Neural progenitor cell (in vitro differentiated cells): ENCODE results near the gene LIG1. TPM values are rescaled to one million over a fixed set of nuclear protein-coding genes. Genes with fewer than 3 reads are reported as not detected.

ENCODE experiments used
- DNase-seq: peaks from one replicate; pipeline ENCODE4 v3.0.0-alpha.2; 2016; ENCODE audit warnings: low spot score
- H2AFZ ChIP-seq: fragments of 200-600 bp; sonication (generic); replicated peaks from 2 replicates; pipeline ENCODE4 v1.6.1; 2016; ENCODE audit warnings: antibody characterized with exemption
- H3F3A ChIP-seq: fragments of 200-600 bp; sonication (generic); 2 replicates; pipeline ENCODE4 v1.6.1; 2016; ENCODE audit warnings: antibody characterized with exemption, low read depth
- H3K27ac ChIP-seq: fragments of 200-600 bp; sonication (generic); 2 replicates; pipeline ENCODE4 v1.5.1; 2016; ENCODE audit warnings: mild to moderate bottlenecking
- H3K27me3 ChIP-seq: fragments of 200-600 bp; sonication (generic); 2 replicates; pipeline ENCODE4 v1.6.1; 2016; ENCODE audit warnings: mild to moderate bottlenecking, moderate library complexity
- H3K36me3 ChIP-seq: fragments of 200-600 bp; sonication (generic); 2 replicates; pipeline ENCODE4 v1.5.1; 2016
- H3K4me1 ChIP-seq: fragments of 200-600 bp; sonication (generic); 2 replicates; pipeline ENCODE4 v1.6.1; 2016; ENCODE audit warnings: mixed run types
- H3K4me2 ChIP-seq: fragments of 200-600 bp; sonication (generic); 2 replicates; pipeline ENCODE4 v1.6.1; 2016
- H3K4me3 ChIP-seq: fragments of 200-600 bp; sonication (generic); 2 replicates; pipeline ENCODE4 v1.5.1; 2016
- H3K79me2 ChIP-seq: fragments of 200-600 bp; sonication (generic); 2 replicates; pipeline ENCODE4 v1.6.1; 2016; ENCODE audit warnings: low read depth
- H3K9ac ChIP-seq: fragments of 200-600 bp; sonication (generic); 2 replicates; pipeline ENCODE4 v1.6.1; 2016
- H3K9me3 ChIP-seq: fragments of 200-600 bp; sonication (generic); 2 replicates; pipeline ENCODE4 v1.5.1; 2016; ENCODE audit warnings: low read depth
- H4K20me1 ChIP-seq: fragments of 200-600 bp; sonication (generic); 2 replicates; pipeline ENCODE4 v1.6.1; 2016; ENCODE audit warnings: low read depth
- H3K27ac Mint-ChIP-seq: 3 replicates; pipeline ENCODE4 v1.8.0; 2021; ENCODE audit warnings: mixed read lengths
- H3K27me3 Mint-ChIP-seq: 2 replicates; pipeline ENCODE4 v1.8.0; 2022; ENCODE audit warnings: low read depth, mild to moderate bottlenecking, inconsistent platforms, moderate library complexity, mixed read lengths; ENCODE audit not compliant: insufficient read depth
- H3K36me3 Mint-ChIP-seq: 3 replicates; pipeline ENCODE4 v1.8.0; 2021; ENCODE audit warnings: mixed read lengths
- H3K4me1 Mint-ChIP-seq: 3 replicates; pipeline ENCODE4 v1.8.0; 2021; ENCODE audit warnings: mixed read lengths
- H3K4me3 Mint-ChIP-seq: 3 replicates; pipeline ENCODE4 v1.8.0; 2021; ENCODE audit warnings: mild to moderate bottlenecking, moderate library complexity, mixed read lengths
- H3K9me3 Mint-ChIP-seq: 3 replicates; pipeline ENCODE4 v1.8.0; 2020; ENCODE audit warnings: mixed read lengths
- EZH2 ChIP-seq: fragments of 200-600 bp; sonication (generic); IDR thresholded peaks from 2 replicates; pipeline ENCODE4 v1.6.1; 2017; ENCODE audit warnings: antibody characterized with exemption, mild to moderate bottlenecking, moderate library complexity
- EZH2phosphoT487 ChIP-seq: fragments of 200-600 bp; sonication (generic); IDR thresholded peaks from 2 replicates; pipeline ENCODE4 v1.6.1; 2017; ENCODE audit warnings: antibody characterized with exemption
- total RNA-seq: library from RNA; depleted of rRNA; stranded (reverse); fragments of >200 nt; gene quantifications from 2 replicates; pipeline ENCODE4 v1.2.3, GENCODE V29; 2015; ENCODE audit warnings: low replicate concordance
- TF ChIP-seq, protein P1 (sequence below): fragments of 200-600 bp; sonication (generic); IDR thresholded peaks from 2 replicates; pipeline ENCODE4 v1.5.1; 2017; ENCODE audit warnings: antibody characterized with exemption, mild to moderate bottlenecking

The LIG1 gene
- total RNA-seq, 1 donor from 2014 or later: 40.0 TPM

DNA sequence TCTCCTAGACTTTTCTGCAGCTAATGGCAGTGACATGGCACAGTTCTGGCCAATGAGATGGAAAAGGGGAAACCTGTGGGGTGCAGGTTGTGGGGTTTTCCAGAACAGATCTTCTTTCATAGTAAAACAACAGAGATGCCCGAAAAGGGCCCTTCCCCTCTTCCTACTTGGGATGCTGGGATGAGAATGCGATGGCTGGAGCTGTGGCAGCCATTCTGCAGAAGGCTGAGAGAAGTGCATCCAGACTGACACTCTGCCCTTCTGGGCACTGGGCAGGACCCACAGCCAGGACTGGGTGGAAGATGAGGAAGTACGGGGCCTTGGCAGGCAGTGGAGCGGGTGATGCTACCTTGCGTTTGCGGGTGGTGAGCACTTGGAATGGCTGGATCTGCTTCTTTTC, 42.6 kb downstream of the LIG1 start:
- Mint-ChIP-seq H3K9me3 (no peaks in the 10 kb centered on the region), H3K4me1 (peaks cover 13% of the 10 kb centered on the region), H3K4me3 (no peak overlapping the region), H3K27ac (no peak overlapping the region), H3K27me3 (no peaks in the 10 kb centered on the region), H3K36me3 (peaks cover 48% of the 10 kb centered on the region)
- no peak overlapping the region for H3K27ac ChIP-seq
- no peak overlapping the region for H3K9ac ChIP-seq
- H3K4me2 ChIP-seq: no peak overlapping the region
- TF ChIP-seq EZH2 (no peak), EZH2phosphoT487 (no peak)
- TF ChIP-seq, protein P1, sequence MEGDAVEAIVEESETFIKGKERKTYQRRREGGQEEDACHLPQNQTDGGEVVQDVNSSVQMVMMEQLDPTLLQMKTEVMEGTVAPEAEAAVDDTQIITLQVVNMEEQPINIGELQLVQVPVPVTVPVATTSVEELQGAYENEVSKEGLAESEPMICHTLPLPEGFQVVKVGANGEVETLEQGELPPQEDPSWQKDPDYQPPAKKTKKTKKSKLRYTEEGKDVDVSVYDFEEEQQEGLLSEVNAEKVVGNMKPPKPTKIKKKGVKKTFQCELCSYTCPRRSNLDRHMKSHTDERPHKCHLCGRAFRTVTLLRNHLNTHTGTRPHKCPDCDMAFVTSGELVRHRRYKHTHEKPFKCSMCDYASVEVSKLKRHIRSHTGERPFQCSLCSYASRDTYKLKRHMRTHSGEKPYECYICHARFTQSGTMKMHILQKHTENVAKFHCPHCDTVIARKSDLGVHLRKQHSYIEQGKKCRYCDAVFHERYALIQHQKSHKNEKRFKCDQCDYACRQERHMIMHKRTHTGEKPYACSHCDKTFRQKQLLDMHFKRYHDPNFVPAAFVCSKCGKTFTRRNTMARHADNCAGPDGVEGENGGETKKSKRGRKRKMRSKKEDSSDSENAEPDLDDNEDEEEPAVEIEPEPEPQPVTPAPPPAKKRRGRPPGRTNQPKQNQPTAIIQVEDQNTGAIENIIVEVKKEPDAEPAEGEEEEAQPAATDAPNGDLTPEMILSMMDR: no peak
- H3K4me3 ChIP-seq: no peak overlapping the region
- no peaks in the 10 kb centered on the region for H3K27me3 ChIP-seq
- DNase-seq: no peak
- peaks cover 16% of the 10 kb centered on the region for H3F3A ChIP-seq
- H3K36me3 ChIP-seq: no peaks in the 10 kb centered on the region
- H2AFZ ChIP-seq: no peak overlapping the region
- peaks cover 7% of the 10 kb centered on the region for H4K20me1 ChIP-seq
- H3K79me2 ChIP-seq: no peaks in the 10 kb centered on the region
- H3K4me1 ChIP-seq: peaks cover 13% of the 10 kb centered on the region
- H3K9me3 ChIP-seq: no peaks in the 10 kb centered on the region

DNA sequence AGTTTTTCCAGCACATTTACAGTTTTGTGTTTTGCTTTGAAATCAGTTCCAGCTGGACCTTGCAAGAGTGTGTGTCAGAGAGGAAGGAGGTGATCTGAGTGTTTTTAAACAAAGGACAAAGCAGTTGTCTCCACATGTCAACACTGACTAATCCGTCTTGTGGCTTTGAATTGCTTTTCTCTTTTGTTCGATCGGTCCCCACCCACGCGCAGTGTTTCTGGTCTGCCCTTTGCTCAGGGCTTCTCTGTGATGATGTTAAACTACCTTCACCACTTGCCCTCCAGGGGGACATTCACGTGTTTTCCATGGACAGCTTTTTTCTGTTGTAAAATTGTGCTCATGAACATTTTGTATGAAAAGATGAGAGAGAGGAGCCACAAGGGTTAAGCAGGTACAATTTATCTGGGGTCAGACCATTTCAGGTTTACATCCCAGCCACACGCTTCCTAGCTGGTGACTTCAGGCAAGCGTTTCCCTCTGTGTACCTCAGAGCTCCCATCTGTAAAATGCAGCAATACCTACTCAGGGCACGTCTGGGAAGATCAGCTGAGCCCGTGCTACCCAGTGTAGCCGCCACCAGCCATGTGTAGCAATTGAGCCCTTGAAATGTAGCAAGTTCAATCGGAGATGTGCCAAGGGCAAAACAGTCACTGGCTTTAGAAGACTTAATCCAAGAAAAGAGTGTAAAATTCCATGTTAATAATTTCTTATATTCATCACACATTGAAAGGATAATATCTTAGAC, 46.1 kb downstream of the LIG1 start:
- H3K27ac ChIP-seq: peak overlapping the region; percentile 70
- peak; percentile 78 for DNase-seq
- H3K4me2 ChIP-seq: peak overlapping the region; percentile 63
- no peaks in the 10 kb centered on the region for H3K79me2 ChIP-seq
- Mint-ChIP-seq H3K27ac (peak overlapping the region; percentile 89), H3K27me3 (no peaks in the 10 kb centered on the region), H3K4me1 (peaks cover 13% of the 10 kb centered on the region), H3K36me3 (peaks cover 55% of the 10 kb centered on the region), H3K9me3 (no peaks in the 10 kb centered on the region), H3K4me3 (peak overlapping the region; percentile 63)
- no peaks in the 10 kb centered on the region for H3K27me3 ChIP-seq
- H2AFZ ChIP-seq: no peak overlapping the region
- H3K9ac ChIP-seq: peak overlapping the region; percentile 13
- peaks cover 16% of the 10 kb centered on the region for H3F3A ChIP-seq
- no peaks in the 10 kb centered on the region for H3K36me3 ChIP-seq
- no peaks in the 10 kb centered on the region for H3K9me3 ChIP-seq
- TF ChIP-seq EZH2 (no peak), EZH2phosphoT487 (no peak)
- TF ChIP-seq, protein P1: peak; percentile 46
- peaks cover 13% of the 10 kb centered on the region for H3K4me1 ChIP-seq
- H4K20me1 ChIP-seq: peaks cover 7% of the 10 kb centered on the region
- H3K4me3 ChIP-seq: no peak overlapping the region

DNA sequence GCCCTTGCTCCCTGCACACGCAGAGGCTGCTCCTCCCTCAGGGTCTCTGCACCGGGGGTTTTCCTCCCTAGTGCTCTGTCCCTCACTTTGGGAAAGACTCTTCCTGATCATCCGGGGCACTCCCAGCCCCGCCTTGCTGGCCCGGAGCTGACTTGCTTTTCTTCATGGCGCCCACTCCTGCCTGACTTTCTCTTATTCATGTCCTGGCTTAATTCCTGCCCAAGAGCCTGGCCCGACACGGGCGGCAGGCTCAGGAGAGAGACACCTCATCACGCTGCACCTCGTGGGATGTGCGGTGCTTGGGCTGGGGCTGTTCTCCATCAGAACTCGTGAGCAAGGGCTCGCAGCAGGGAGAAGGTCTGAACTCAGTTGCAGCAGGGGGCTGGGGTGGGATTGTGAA, 47.7 kb downstream of the LIG1 start:
- no peak for DNase-seq
- peaks cover 48% of the 10 kb centered on the region for H3K36me3 Mint-ChIP-seq
- H3K27ac ChIP-seq: no peak overlapping the region

More for the DNA sequence above, 47.7 kb downstream of the LIG1 start:
- no peaks in the 10 kb centered on the region for H3K79me2 ChIP-seq
- Mint-ChIP-seq H3K27ac (no peak overlapping the region), H3K4me3 (peak overlapping the region; percentile 4), H3K4me1 (peaks cover 13% of the 10 kb centered on the region), H3K9me3 (no peaks in the 10 kb centered on the region), H3K27me3 (peaks cover 2% of the 10 kb centered on the region)
- H2AFZ ChIP-seq: no peak overlapping the region
- peaks cover 7% of the 10 kb centered on the region for H4K20me1 ChIP-seq
- H3K9me3 ChIP-seq: no peaks in the 10 kb centered on the region
- TF ChIP-seq EZH2 (no peak), EZH2phosphoT487 (no peak)
- TF ChIP-seq, protein P1: no peak
- no peaks in the 10 kb centered on the region for H3K36me3 ChIP-seq
- H3K4me2 ChIP-seq: no peak overlapping the region
- H3K27me3 ChIP-seq: no peaks in the 10 kb centered on the region
- H3K4me1 ChIP-seq: peaks cover 13% of the 10 kb centered on the region
- peaks cover 16% of the 10 kb centered on the region for H3F3A ChIP-seq
- H3K4me3 ChIP-seq: no peak overlapping the region
- no peak overlapping the region for H3K9ac ChIP-seq
